IPS-20b (cell line): ENCODE results near the gene GATAD2A.

Experiments
- H3K27ac ChIP-seq: one replicate; pipeline ENCODE4 v1.5.1; 2013; ENCODE audit warnings: low read length
- H3K27me3 ChIP-seq: 2 replicates; pipeline ENCODE4 v1.6.1; 2013; ENCODE audit warnings: mild to moderate bottlenecking, low read length, inconsistent platforms; ENCODE audit not compliant: insufficient read depth
- H3K36me3 ChIP-seq: 2 replicates; pipeline ENCODE4 v1.6.1; 2013; ENCODE audit warnings: low read depth, mild to moderate bottlenecking, inconsistent platforms, low read length, moderate library complexity; ENCODE audit not compliant: insufficient read depth
- H3K4me1 ChIP-seq: 2 replicates; pipeline ENCODE4 v1.6.1; 2013; ENCODE audit warnings: mild to moderate bottlenecking, control low read depth, inconsistent platforms, low read length, moderate library complexity; ENCODE audit not compliant: insufficient read depth
- H3K4me3 ChIP-seq: 2 replicates; pipeline ENCODE4 v1.5.1; 2013; ENCODE audit warnings: mild to moderate bottlenecking, low read length, inconsistent platforms
- H3K9ac ChIP-seq: 2 replicates; pipeline ENCODE4 v1.6.1; 2013; ENCODE audit warnings: low read depth, mild to moderate bottlenecking, inconsistent platforms, low read length, moderate library complexity
- H3K9me3 ChIP-seq: 2 replicates; pipeline ENCODE4 v1.6.1; 2013; ENCODE audit warnings: mild to moderate bottlenecking, low read depth, low read length, inconsistent platforms; ENCODE audit not compliant: insufficient read depth

GATAD2A gene

GRCh38 chr19:19417046-19417445 is 11.6 kb downstream of the GATAD2A start:
- Histone ChIP-seq H3K27ac (no peak overlapping the region), H3K9me3 (no peaks in the 10 kb centered on the region), H3K4me1 (peaks cover 6% of the 10 kb centered on the region; the same call in 1 of the 2 replicates), H3K4me3 (no peak overlapping the region), H3K36me3 (no peaks in the 10 kb centered on the region), H3K27me3 (no peaks in the 10 kb centered on the region), H3K9ac (no peak overlapping the region)

GRCh38 chr19:19417628-19418245 is 12.3 kb downstream of the GATAD2A start:
- Histone ChIP-seq H3K4me3 (no peak overlapping the region), H3K27ac (no peak overlapping the region), H3K9me3 (no peaks in the 10 kb centered on the region), H3K4me1 (peaks cover 6% of the 10 kb centered on the region; the same call in 1 of the 2 replicates), H3K9ac (no peak overlapping the region), H3K27me3 (no peaks in the 10 kb centered on the region), H3K36me3 (no peaks in the 10 kb centered on the region)

GRCh38 chr19:19418555-19419260 is 13.2 kb downstream of the GATAD2A start:
- Histone ChIP-seq H3K4me3 (no peak overlapping the region), H3K4me1 (peaks cover 6% of the 10 kb centered on the region; the same call in 1 of the 2 replicates)

GRCh38 chr19:19420570-19421298 is 15.3 kb downstream of the GATAD2A start:
- no peaks in the 10 kb centered on the region for H3K9me3 ChIP-seq
- no peaks in the 10 kb centered on the region for H3K36me3 ChIP-seq
- no peak overlapping the region for H3K4me3 ChIP-seq
- H3K9ac ChIP-seq: no peak overlapping the region
- H3K27me3 ChIP-seq: no peaks in the 10 kb centered on the region
- H3K27ac ChIP-seq: no peak overlapping the region
- H3K4me1 ChIP-seq: peaks cover 8% of the 10 kb centered on the region; the same call in 1 of the 2 replicates

More at GRCh38 chr19:19418555-19419260, 13.2 kb downstream of the GATAD2A start:
- H3K27ac ChIP-seq: no peak overlapping the region
- no peak overlapping the region for H3K9ac ChIP-seq
- H3K9me3 ChIP-seq: no peaks in the 10 kb centered on the region
- no peaks in the 10 kb centered on the region for H3K36me3 ChIP-seq
- no peaks in the 10 kb centered on the region for H3K27me3 ChIP-seq

GRCh38 chr19:19421299-19421696 is 15.8 kb downstream of the GATAD2A start:
- H3K4me3 ChIP-seq: no peak overlapping the region
- peaks cover 8% of the 10 kb centered on the region; the same call in 1 of the 2 replicates for H3K4me1 ChIP-seq
- no peak overlapping the region for H3K9ac ChIP-seq
- no peaks in the 10 kb centered on the region for H3K27me3 ChIP-seq
- H3K27ac ChIP-seq: no peak overlapping the region
- no peaks in the 10 kb centered on the region for H3K36me3 ChIP-seq
- no peaks in the 10 kb centered on the region for H3K9me3 ChIP-seq

GRCh38 chr19:19422156-19422555 is 16.7 kb downstream of the GATAD2A start:
- Histone ChIP-seq H3K9me3 (no peaks in the 10 kb centered on the region), H3K4me1 (peaks cover 11% of the 10 kb centered on the region; the same call in 1 of the 2 replicates), H3K4me3 (no peak overlapping the region), H3K27ac (no peak overlapping the region), H3K9ac (no peak overlapping the region; the same call in 1 of the 2 replicates), H3K27me3 (no peaks in the 10 kb centered on the region), H3K36me3 (no peaks in the 10 kb centered on the region)

GRCh38 chr19:19423322-19423721 is 17.8 kb downstream of the GATAD2A start:
- H3K27ac ChIP-seq: no peak overlapping the region
- H3K36me3 ChIP-seq: no peaks in the 10 kb centered on the region
- H3K27me3 ChIP-seq: no peaks in the 10 kb centered on the region
- H3K4me3 ChIP-seq: no peak overlapping the region
- no peaks in the 10 kb centered on the region for H3K9me3 ChIP-seq
- H3K4me1 ChIP-seq: peaks cover 13% of the 10 kb centered on the region; the same call in 1 of the 2 replicates
- H3K9ac ChIP-seq: no peak overlapping the region

GRCh38 chr19:19425170-19425875 is 19.8 kb downstream of the GATAD2A start:
- Histone ChIP-seq H3K4me1 (peaks cover 8% of the 10 kb centered on the region; the same call in 1 of the 2 replicates), H3K4me3 (no peak overlapping the region), H3K9ac (no peak overlapping the region), H3K9me3 (no peaks in the 10 kb centered on the region), H3K27me3 (no peaks in the 10 kb centered on the region), H3K27ac (no peak overlapping the region), H3K36me3 (no peaks in the 10 kb centered on the region)

GRCh38 chr19:19426216-19426615 is 20.7 kb downstream of the GATAD2A start:
- no peaks in the 10 kb centered on the region for H3K27me3 ChIP-seq
- H3K9me3 ChIP-seq: no peaks in the 10 kb centered on the region
- peaks cover 8% of the 10 kb centered on the region; the same call in 1 of the 2 replicates for H3K4me1 ChIP-seq
- no peak overlapping the region for H3K4me3 ChIP-seq
- no peak overlapping the region for H3K27ac ChIP-seq
- H3K9ac ChIP-seq: no peak overlapping the region
- no peaks in the 10 kb centered on the region for H3K36me3 ChIP-seq

- Histone ChIP-seq H3K27ac (no peak overlapping the region), H3K36me3 (no peaks in the 10 kb centered on the region), H3K9me3 (no peaks in the 10 kb centered on the region), H3K4me1 (peaks cover 8% of the 10 kb centered on the region; the same call in 1 of the 2 replicates), H3K4me3 (no peak overlapping the region), H3K27me3 (no peaks in the 10 kb centered on the region), H3K9ac (no peak overlapping the region)
These were observed 21.3 kb downstream of the GATAD2A start for GRCh38 chr19:19426799-19427198.

GRCh38 chr19:19427302-19427701 is 21.8 kb downstream of the GATAD2A start:
- peaks cover 8% of the 10 kb centered on the region; the same call in 1 of the 2 replicates for H3K4me1 ChIP-seq
- H3K9me3 ChIP-seq: no peaks in the 10 kb centered on the region
- no peak overlapping the region for H3K4me3 ChIP-seq
- no peaks in the 10 kb centered on the region for H3K27me3 ChIP-seq
- no peak overlapping the region for H3K9ac ChIP-seq
- no peaks in the 10 kb centered on the region for H3K36me3 ChIP-seq
- no peak overlapping the region for H3K27ac ChIP-seq
